Upper lobe of right lung (tissue), 1 donor: ENCODE data around the gene KCNH6. TPM values are rescaled to one million over a fixed set of nuclear protein-coding genes. Genes with fewer than 3 reads are reported as not detected.

Experiments used
- ATAC-seq: fragments of 200-7000 bp; cut with Tn5 transposase; one replicate; pipeline ENCODE4 v1.9.1; 2020; ENCODE audit warnings: mild to moderate bottlenecking, moderate library complexity
- DNase-seq: peaks from one replicate; pipeline ENCODE4 v3.0.0-alpha.2; 2020
- H3K27ac ChIP-seq: fragments of 200-600 bp; one replicate; pipeline ENCODE4 v1.8.0; 2022
- H3K27me3 ChIP-seq: fragments of 200-600 bp; one replicate; pipeline ENCODE4 v1.8.0; 2022; ENCODE audit warnings: mild to moderate bottlenecking
- H3K36me3 ChIP-seq: fragments of 200-600 bp; one replicate; pipeline ENCODE4 v1.8.0; 2022
- H3K4me1 ChIP-seq: fragments of 200-600 bp; one replicate; pipeline ENCODE4 v1.8.0; 2022
- H3K4me3 ChIP-seq: fragments of 200-600 bp; one replicate; pipeline ENCODE4 v1.8.0; 2022; ENCODE audit warnings: mild to moderate bottlenecking
- H3K9me3 ChIP-seq: fragments of 200-600 bp; one replicate; pipeline ENCODE4 v1.8.0; 2022
- intact Hi-C: fragments of 100-400 bp; cut with DNase I; formaldehyde crosslinking; loops from one replicate; pipeline ENCODE4 v1.11.0; 2022
- total RNA-seq: library from RNA; stranded (reverse); fragmentation: NEBNext Ultra II Directional; extraction: Animal tissue kit (Norgen Biotek cat#: 25700); gene quantifications from one replicate; pipeline ENCODE4 v1.2.1, GENCODE V29; 2021
- TF ChIP-seq, protein P1 (sequence below): fragments of 200-600 bp; IDR thresholded peaks from one replicate; pipeline ENCODE4 v1.8.0; 2022; ENCODE audit warnings: antibody characterized with exemption
- donor health status: DM: no; HTN: yes; CAD: no; lungs with severe emphysema.

The KCNH6 gene
- total RNA-seq, 1 donor from 2014 or later: not detected

DNA sequence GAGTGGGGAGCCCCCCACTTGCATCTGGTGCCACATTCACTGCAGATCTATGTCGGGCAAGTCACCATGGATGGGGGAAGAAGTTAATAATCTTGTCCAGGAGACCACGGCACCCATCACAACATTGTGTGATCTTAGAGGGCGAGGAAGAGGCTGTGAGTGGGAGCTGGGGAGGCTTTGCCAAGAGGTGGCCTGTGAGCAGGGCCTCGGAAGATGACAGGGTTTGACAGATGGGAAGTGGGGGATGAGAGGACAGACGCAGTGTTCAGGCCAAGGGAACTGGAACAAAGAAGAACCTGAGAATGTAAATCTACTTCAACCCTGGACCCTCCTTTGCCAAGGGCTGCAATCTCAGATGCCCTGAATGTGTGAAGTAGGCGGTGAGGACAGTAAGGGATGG, 33.9 kb upstream of the KCNH6 start:
- intact Hi-C loops: no loop called here
- no peak for ATAC-seq
- DNase-seq: no peak

DNA sequence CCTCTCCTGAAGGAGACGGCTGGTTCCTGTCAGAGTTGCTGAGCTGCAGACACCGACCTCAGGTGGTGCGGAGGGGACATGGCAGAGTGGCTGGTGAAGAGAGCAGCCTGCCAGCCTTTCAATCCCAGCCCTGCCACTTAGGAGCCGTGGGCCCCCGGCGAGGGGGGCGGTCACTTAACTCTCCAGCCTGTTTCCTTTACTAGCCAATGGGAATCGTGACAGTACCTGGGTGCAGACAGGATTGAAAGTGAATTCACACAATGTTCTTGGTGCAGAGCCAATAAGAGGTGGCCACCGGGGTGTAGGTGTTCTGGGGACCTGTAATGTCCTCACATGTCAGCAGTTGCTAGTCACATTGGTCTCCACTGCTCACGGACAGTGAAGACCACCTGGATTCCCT, 32.8 kb upstream of the KCNH6 start:
- Histone ChIP-seq H3K4me3 (no peak overlapping the region), H3K9me3 (no peaks in the 10 kb centered on the region), H3K27me3 (no peaks in the 10 kb centered on the region), H3K36me3 (no peaks in the 10 kb centered on the region), H3K4me1 (no peaks in the 10 kb centered on the region), H3K27ac (no peak overlapping the region)
- DNase-seq: no peak
- TF ChIP-seq, protein P1, sequence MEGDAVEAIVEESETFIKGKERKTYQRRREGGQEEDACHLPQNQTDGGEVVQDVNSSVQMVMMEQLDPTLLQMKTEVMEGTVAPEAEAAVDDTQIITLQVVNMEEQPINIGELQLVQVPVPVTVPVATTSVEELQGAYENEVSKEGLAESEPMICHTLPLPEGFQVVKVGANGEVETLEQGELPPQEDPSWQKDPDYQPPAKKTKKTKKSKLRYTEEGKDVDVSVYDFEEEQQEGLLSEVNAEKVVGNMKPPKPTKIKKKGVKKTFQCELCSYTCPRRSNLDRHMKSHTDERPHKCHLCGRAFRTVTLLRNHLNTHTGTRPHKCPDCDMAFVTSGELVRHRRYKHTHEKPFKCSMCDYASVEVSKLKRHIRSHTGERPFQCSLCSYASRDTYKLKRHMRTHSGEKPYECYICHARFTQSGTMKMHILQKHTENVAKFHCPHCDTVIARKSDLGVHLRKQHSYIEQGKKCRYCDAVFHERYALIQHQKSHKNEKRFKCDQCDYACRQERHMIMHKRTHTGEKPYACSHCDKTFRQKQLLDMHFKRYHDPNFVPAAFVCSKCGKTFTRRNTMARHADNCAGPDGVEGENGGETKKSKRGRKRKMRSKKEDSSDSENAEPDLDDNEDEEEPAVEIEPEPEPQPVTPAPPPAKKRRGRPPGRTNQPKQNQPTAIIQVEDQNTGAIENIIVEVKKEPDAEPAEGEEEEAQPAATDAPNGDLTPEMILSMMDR: no peak
- no peak for ATAC-seq
- intact Hi-C loops: no loop called here

More for the DNA sequence above, 33.9 kb upstream of the KCNH6 start:
- Histone ChIP-seq H3K4me3 (no peak overlapping the region), H3K4me1 (no peaks in the 10 kb centered on the region), H3K9me3 (no peaks in the 10 kb centered on the region), H3K27ac (no peak overlapping the region), H3K27me3 (no peaks in the 10 kb centered on the region), H3K36me3 (no peaks in the 10 kb centered on the region)
- TF ChIP-seq, protein P1: no peak

DNA sequence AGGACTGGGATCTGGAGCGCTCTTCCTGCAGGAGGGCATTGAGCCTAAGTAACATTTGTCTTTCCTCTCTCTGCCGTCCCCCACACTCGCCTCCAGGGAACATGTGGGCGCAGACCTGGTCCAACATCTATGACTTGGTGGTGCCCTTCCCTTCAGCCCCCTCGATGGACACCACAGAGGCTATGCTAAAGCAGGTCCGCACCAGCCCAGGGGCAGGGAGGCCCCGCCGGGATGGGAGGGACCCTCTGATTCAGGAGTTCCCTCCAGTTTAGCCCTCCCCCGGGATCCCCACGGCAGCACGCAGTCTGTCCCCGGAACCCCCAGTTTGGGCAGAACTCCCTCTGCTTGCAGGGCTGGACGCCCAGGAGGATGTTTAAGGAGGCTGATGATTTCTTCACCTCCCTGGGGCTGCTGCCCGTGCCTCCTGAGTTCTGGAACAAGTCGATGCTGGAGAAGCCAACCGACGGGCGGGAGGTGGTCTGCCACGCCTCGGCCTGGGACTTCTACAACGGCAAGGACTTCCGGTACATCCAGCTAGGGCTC, 32.2 kb upstream of the KCNH6 start:
- no peaks in the 10 kb centered on the region for H3K27me3 ChIP-seq
- TF ChIP-seq, protein P1: no peak
- no peaks in the 10 kb centered on the region for H3K36me3 ChIP-seq
- no peak overlapping the region for H3K27ac ChIP-seq
- intact Hi-C loops: no loop called here
- DNase-seq: no peak
- ATAC-seq: no peak
- H3K9me3 ChIP-seq: no peaks in the 10 kb centered on the region
- no peaks in the 10 kb centered on the region for H3K4me1 ChIP-seq
- no peak overlapping the region for H3K4me3 ChIP-seq

DNA sequence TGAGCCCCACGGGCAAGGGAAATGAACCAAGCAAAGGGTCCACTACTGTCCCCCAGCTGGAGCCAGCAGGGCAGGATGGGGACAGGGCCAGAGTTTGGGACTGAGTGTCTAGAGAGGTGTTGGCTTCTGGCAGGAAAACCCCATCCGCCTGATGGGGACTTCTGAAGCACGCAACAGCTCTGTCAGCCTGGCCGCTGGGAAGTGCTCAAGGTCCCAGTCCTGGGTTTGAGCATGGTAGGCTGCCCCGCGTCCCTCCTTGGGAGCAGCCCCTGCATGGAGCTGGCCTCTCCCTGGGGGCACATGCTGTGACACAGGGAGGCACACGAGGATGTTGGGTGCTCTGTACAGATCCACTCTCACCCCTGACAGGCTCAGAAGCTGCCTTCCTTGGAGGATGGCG, 31.7 kb upstream of the KCNH6 start:
- no peak overlapping the region for H3K4me3 ChIP-seq
- H3K27me3 ChIP-seq: no peaks in the 10 kb centered on the region
- no peaks in the 10 kb centered on the region for H3K36me3 ChIP-seq
- ATAC-seq (no peak), DNase-seq (no peak)
- intact Hi-C loops: no loop called here
- TF ChIP-seq, protein P1: no peak
- H3K9me3 ChIP-seq: no peaks in the 10 kb centered on the region
- no peak overlapping the region for H3K27ac ChIP-seq
- no peaks in the 10 kb centered on the region for H3K4me1 ChIP-seq

DNA sequence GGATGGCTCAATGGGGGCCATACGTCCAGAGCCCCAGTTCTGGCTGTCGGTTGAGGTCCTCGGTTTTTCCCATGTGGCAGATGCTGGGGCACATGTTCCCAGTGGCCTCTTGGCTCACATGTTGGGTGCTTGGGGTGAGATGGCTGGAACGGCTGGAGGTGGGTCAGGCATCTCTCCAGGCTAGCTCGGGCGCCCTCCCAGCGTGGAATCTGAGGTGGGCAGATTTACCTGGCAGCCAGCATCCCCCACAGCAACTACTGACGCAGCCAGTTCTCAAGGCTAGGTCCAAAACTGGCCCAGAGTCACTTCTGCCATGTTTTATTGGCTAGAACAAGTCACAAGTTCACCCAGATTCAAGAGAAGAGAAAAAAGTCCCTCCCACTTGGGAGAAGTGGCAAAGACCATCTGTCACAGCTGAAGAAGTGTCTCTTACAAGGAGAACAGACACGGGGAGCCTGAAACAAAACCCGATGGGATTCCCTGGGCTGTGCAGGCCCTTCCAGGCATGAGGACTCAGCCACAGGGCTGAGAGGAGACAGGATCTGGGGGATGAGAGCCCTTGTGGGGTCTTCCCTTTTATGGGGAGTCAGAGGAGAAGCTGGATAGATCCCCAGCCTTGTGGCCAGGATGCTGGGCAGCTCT, 31.1 kb upstream of the KCNH6 start:
- Histone ChIP-seq H3K4me1 (no peaks in the 10 kb centered on the region), H3K4me3 (no peak overlapping the region), H3K27me3 (no peaks in the 10 kb centered on the region), H3K36me3 (no peaks in the 10 kb centered on the region), H3K27ac (no peak overlapping the region), H3K9me3 (no peaks in the 10 kb centered on the region)
- intact Hi-C loops: no loop called here
- DNase-seq: no peak
- TF ChIP-seq, protein P1: no peak
- no peak for ATAC-seq
